Activated gamma-delta T cell (primary cell): ENCODE results near the gene SLFN12.
"Not testable (repeated sequence)": the region's sequence is repeated elsewhere in the genome, so short reads cannot be mapped to it uniquely, and the experiment has no call there.

Experiments
- DNase-seq: peaks from one replicate; lab custom pipeline; 2025; lab: John Stamatoyannopoulos, UW

SLFN12 gene

GRCh38 chr17:35414247-35414646, 18.1 kb downstream of the SLFN12 start:
- DNase-seq, result no peak

- no peak for DNase-seq
Observed at GRCh38 chr17:35407531-35407930, 24.8 kb downstream of the SLFN12 start.

GRCh38 chr17:35406568-35406967, 25.7 kb downstream of the SLFN12 start:
- no peak for DNase-seq

- no peak for DNase-seq
Observed at GRCh38 chr17:35404360-35404759, 27.9 kb downstream of the SLFN12 start.

GRCh38 chr17:35393783-35394182, 38.5 kb downstream of the SLFN12 start:
- not testable (repeated sequence) for DNase-seq

- DNase-seq, result no peak
Observed at GRCh38 chr17:35390663-35391062, 41.6 kb downstream of the SLFN12 start.

GRCh38 chr17:35390156-35390555, 42.1 kb downstream of the SLFN12 start:
- no peak for DNase-seq

- no peak for DNase-seq
Observed at GRCh38 chr17:35387496-35387895, 44.8 kb downstream of the SLFN12 start.

- DNase-seq, result no peak
Observed at GRCh38 chr17:35377706-35378105, 54.6 kb downstream of the SLFN12 start.

GRCh38 chr17:35377068-35377467, 55.2 kb downstream of the SLFN12 start:
- no peak for DNase-seq

GRCh38 chr17:35376245-35376644, 56.1 kb downstream of the SLFN12 start:
- no peak for DNase-seq

- no peak for DNase-seq
Observed at GRCh38 chr17:35374766-35375344, 57.4 kb downstream of the SLFN12 start.

- DNase-seq, result peak; percentile 16
Observed at GRCh38 chr17:35373984-35374765, 58.1 kb downstream of the SLFN12 start.

- DNase-seq, result peak; percentile 45
Observed at GRCh38 chr17:35373534-35373983, 58.7 kb downstream of the SLFN12 start, which contains the start of gene SLFN11. SLFN11 (minus strand) TSS chr17:35373621; CDS start chr17:35363807, 9,814 bp downstream.

- DNase-seq, result peak; percentile 20
Observed at GRCh38 chr17:35372846-35373533, 59.3 kb downstream of the SLFN12 start.

GRCh38 chr17:35371934-35372333, 60.4 kb downstream of the SLFN12 start:
- no peak for DNase-seq

- no peak for DNase-seq
Observed at GRCh38 chr17:35368081-35368830, 64.0 kb downstream of the SLFN12 start.

- DNase-seq, result no peak
Observed at GRCh38 chr17:35361027-35361426, 71.3 kb downstream of the SLFN12 start.
